Glomerular endothelial cell (primary cell): Measurements from ENCODE around the gene IGF1R. TPM values are rescaled to one million over a fixed set of nuclear protein-coding genes. Genes with fewer than 3 reads are reported as not detected.

Experiments used
- DNase-seq: peaks from one replicate; pipeline ENCODE4 v3.0.0-alpha.2; 2011; ENCODE audit warnings: low read depth, low spot score; ENCODE audit errors: extremely low read depth
- total RNA-seq: library from RNA; depleted of rRNA; stranded (reverse); fragments of >200 nt; gene quantifications from 2 replicates; pipeline ENCODE4 v1.2.3, GENCODE V29; 2015

Gene IGF1R
- total RNA-seq, 1 donor from 2014 or later, result 57.9 TPM

- no peak for DNase-seq
These were observed 165.6 kb downstream of the IGF1R start for GRCh38 chr15:98813951-98814350.

- DNase-seq, result no peak
These were observed 166.9 kb downstream of the IGF1R start for GRCh38 chr15:98815207-98815606.

- no peak for DNase-seq
These were observed 169.4 kb downstream of the IGF1R start for GRCh38 chr15:98817745-98818144.

GRCh38 chr15:98823012-98823458 is 174.7 kb downstream of the IGF1R start:
- DNase-seq, result no peak

- no peak for DNase-seq
These were observed 175.3 kb downstream of the IGF1R start for GRCh38 chr15:98823616-98824015.

- no peak for DNase-seq
These were observed 176.3 kb downstream of the IGF1R start for GRCh38 chr15:98824595-98824994.

- DNase-seq, result no peak
These were observed 178.3 kb downstream of the IGF1R start for GRCh38 chr15:98826658-98827057.

- DNase-seq, result no peak
These were observed 178.9 kb downstream of the IGF1R start for GRCh38 chr15:98827217-98827616.

GRCh38 chr15:98830034-98830634 is 181.8 kb downstream of the IGF1R start:
- no peak for DNase-seq

- DNase-seq, result no peak
These were observed 186.6 kb downstream of the IGF1R start for GRCh38 chr15:98834976-98835375.

GRCh38 chr15:98835876-98836275 is 187.5 kb downstream of the IGF1R start:
- DNase-seq, result no peak

GRCh38 chr15:98838387-98839259 is 190.3 kb downstream of the IGF1R start:
- no peak for DNase-seq

- no peak for DNase-seq
These were observed 191.7 kb downstream of the IGF1R start for GRCh38 chr15:98840053-98840452.

GRCh38 chr15:98841419-98841970 is 193.2 kb downstream of the IGF1R start:
- no peak for DNase-seq

GRCh38 chr15:98842192-98842972 is 194.0 kb downstream of the IGF1R start:
- no peak for DNase-seq

GRCh38 chr15:98842973-98843285 is 194.6 kb downstream of the IGF1R start:
- no peak for DNase-seq

GRCh38 chr15:98843844-98844243 is 195.5 kb downstream of the IGF1R start:
- DNase-seq, result no peak

- no peak for DNase-seq
These were observed 195.9 kb downstream of the IGF1R start for GRCh38 chr15:98844261-98844660.

- no peak for DNase-seq
These were observed 197.0 kb downstream of the IGF1R start for GRCh38 chr15:98845138-98845884.

- DNase-seq, result no peak
These were observed 202.7 kb downstream of the IGF1R start for GRCh38 chr15:98850961-98851572.
